WERI-Rb-1 (cell line): Measurements from ENCODE around the gene HSD11B1.

ENCODE experiments used
- DNase-seq: peaks from one replicate; pipeline ENCODE4 v3.0.0-alpha.2; 2020
- H3K27ac ChIP-seq: fragments of 250-450 bp; sonication (Bioruptor Pico); 2 replicates; pipeline ENCODE4 v1.5.1; 2020; ENCODE audit warnings: mild to moderate bottlenecking, moderate library complexity
- H3K27me3 ChIP-seq: fragments of 250-450 bp; sonication (Bioruptor Pico); 2 replicates; pipeline ENCODE4 v1.5.1; 2021; ENCODE audit warnings: mild to moderate bottlenecking, low read depth, moderate library complexity; ENCODE audit not compliant: insufficient read depth, severe bottlenecking
- H3K36me3 ChIP-seq: fragments of 250-450 bp; sonication (Bioruptor Pico); 2 replicates; pipeline ENCODE4 v1.5.1; 2020; ENCODE audit warnings: mild to moderate bottlenecking, moderate library complexity
- H3K4me3 ChIP-seq: 2 replicates; pipeline ENCODE4 v1.5.1; 2011; ENCODE audit warnings: low read depth, mild to moderate bottlenecking, control low read depth, low read length
- H3K9me3 ChIP-seq: fragments of 250-450 bp; sonication (Bioruptor Pico); 2 replicates; pipeline ENCODE4 v1.5.1; 2021; ENCODE audit warnings: mild to moderate bottlenecking, moderate library complexity; ENCODE audit not compliant: severe bottlenecking
- TF ChIP-seq, protein P1 (sequence below): IDR thresholded peaks from 2 replicates; pipeline ENCODE4 v1.5.1; 2011; ENCODE audit warnings: low read depth, mild to moderate bottlenecking, control low read depth, inconsistent platforms, low read length

The HSD11B1 gene

GRCh38 chr1:209705033-209705598 is 470 bp downstream of the HSD11B1 start:
- no peaks in the 10 kb centered on the region for H3K9me3 ChIP-seq
- H3K36me3 ChIP-seq, result no peaks in the 10 kb centered on the region
- no peak overlapping the region for H3K27ac ChIP-seq

DNA sequence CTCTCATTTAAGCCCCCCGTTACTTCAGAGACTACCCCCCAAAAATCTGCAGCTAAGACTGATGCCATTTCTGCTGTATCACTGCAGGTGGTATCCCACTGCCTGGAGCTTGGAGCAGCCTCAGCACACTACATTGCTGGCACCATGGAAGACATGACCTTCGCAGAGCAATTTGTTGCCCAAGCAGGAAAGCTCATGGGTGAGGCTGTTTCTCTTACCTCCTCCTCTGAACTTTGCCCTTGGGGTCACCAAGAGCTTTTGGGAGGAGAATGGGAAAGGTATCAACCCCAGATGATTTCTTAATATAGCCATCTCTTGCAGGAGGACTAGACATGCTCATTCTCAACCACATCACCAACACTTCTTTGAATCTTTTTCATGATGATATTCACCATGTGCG is 2.0 kb downstream of the HSD11B1 start:
- no peak overlapping the region for H3K27ac ChIP-seq
- no peak overlapping the region for H3K4me3 ChIP-seq
- TF ChIP-seq, protein P1, sequence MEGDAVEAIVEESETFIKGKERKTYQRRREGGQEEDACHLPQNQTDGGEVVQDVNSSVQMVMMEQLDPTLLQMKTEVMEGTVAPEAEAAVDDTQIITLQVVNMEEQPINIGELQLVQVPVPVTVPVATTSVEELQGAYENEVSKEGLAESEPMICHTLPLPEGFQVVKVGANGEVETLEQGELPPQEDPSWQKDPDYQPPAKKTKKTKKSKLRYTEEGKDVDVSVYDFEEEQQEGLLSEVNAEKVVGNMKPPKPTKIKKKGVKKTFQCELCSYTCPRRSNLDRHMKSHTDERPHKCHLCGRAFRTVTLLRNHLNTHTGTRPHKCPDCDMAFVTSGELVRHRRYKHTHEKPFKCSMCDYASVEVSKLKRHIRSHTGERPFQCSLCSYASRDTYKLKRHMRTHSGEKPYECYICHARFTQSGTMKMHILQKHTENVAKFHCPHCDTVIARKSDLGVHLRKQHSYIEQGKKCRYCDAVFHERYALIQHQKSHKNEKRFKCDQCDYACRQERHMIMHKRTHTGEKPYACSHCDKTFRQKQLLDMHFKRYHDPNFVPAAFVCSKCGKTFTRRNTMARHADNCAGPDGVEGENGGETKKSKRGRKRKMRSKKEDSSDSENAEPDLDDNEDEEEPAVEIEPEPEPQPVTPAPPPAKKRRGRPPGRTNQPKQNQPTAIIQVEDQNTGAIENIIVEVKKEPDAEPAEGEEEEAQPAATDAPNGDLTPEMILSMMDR, result no peak
- peaks cover 55% of the 10 kb centered on the region for H3K27me3 ChIP-seq
- DNase-seq, result no peak
- H3K9me3 ChIP-seq, result no peaks in the 10 kb centered on the region
- H3K36me3 ChIP-seq, result no peaks in the 10 kb centered on the region

More at GRCh38 chr1:209705033-209705598, 470 bp downstream of the HSD11B1 start:
- Histone ChIP-seq H3K27me3 (peaks cover 56% of the 10 kb centered on the region), H3K4me3 (no peak overlapping the region)
- no peak for DNase-seq
- TF ChIP-seq, protein P1, result no peak

GRCh38 chr1:209707308-209707707 is 2.7 kb downstream of the HSD11B1 start:
- no peak for DNase-seq
- Histone ChIP-seq H3K27me3 (peaks cover 56% of the 10 kb centered on the region), H3K36me3 (no peaks in the 10 kb centered on the region), H3K4me3 (no peak overlapping the region), H3K9me3 (no peaks in the 10 kb centered on the region), H3K27ac (no peak overlapping the region)
- TF ChIP-seq, protein P1, result no peak

GRCh38 chr1:209708297-209708696 is 3.7 kb downstream of the HSD11B1 start:
- no peaks in the 10 kb centered on the region for H3K36me3 ChIP-seq
- H3K4me3 ChIP-seq, result no peak overlapping the region
- no peaks in the 10 kb centered on the region for H3K9me3 ChIP-seq
- H3K27ac ChIP-seq, result no peak overlapping the region
- H3K27me3 ChIP-seq, result peaks cover 51% of the 10 kb centered on the region
- no peak for DNase-seq
- TF ChIP-seq, protein P1, result no peak

- H3K36me3 ChIP-seq, result no peaks in the 10 kb centered on the region
- no peak for DNase-seq
- TF ChIP-seq, protein P1, result no peak
- H3K27me3 ChIP-seq, result peaks cover 48% of the 10 kb centered on the region
- H3K4me3 ChIP-seq, result no peak overlapping the region
- H3K9me3 ChIP-seq, result no peaks in the 10 kb centered on the region
- no peak overlapping the region for H3K27ac ChIP-seq
These were observed 5.4 kb downstream of the HSD11B1 start for GRCh38 chr1:209710093-209710492.

DNA sequence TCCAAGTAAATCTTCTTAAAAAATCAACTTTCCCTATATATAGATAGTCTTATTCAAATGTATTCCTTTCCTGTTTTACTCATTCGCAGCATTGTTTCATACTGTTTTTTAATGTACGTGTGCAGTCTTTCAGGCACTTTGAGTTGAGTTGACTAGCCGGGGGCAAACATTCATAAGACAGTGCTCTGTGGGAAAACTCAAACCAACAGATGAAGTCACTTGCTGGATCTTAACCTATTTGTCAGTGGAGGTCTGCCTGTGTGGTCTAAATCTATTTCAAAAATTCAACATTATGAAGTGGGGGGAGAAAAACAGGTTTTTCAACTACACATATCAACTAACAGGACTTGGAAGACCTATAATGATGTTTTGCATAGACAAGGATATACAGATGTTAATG is 6.2 kb downstream of the HSD11B1 start:
- Histone ChIP-seq H3K9me3 (no peaks in the 10 kb centered on the region), H3K27me3 (peaks cover 47% of the 10 kb centered on the region), H3K27ac (no peak overlapping the region), H3K4me3 (no peak overlapping the region), H3K36me3 (no peaks in the 10 kb centered on the region)
- DNase-seq, result no peak
- TF ChIP-seq, protein P1, result no peak
